ENCODE measurements around the gene TMSB4X. TPM values are rescaled to one million over a fixed set of nuclear protein-coding genes. Genes with fewer than 3 reads are reported as not detected.
"Not testable (repeated sequence)": the region's sequence is repeated elsewhere in the genome, so short reads cannot be mapped to it uniquely, and the experiment has no call there.

Gene TMSB4X
- total and polyA plus RNA-seq, 9 donors, result 1,993 to 5,006 (median 2,317) TPM

DNA sequence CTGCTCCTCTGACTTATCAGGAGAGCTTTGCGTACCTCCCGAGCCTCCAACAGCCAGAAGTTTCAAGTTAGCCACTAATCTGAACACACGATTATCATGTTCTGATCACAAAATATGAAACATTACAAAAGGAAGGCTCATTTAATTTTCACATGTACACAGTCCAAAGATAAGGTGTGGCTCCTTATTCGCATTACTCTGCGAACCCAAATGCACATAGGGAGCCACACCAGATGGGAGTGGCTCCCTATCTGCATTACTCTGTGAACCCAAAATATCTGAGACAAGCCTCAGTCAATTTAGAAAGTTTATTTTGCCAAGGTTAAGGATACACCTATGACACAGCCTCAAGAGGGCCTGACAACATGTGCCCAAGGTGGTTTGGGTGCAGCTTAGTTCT, 40.1 kb upstream of the TMSB4X start:
- whole genome bisulfite sequencing, 3 donors, result 82 to 89% (median 84%) methylated on average over 5 of the region's 5 CpGs
- H3K27ac ChIP-seq, result no peak overlapping the region
- no peak for DNase-seq
- H3K4me1 ChIP-seq (ENCODE audit: insufficient read depth), result no peaks in the 10 kb centered on the region
- no peaks in the 10 kb centered on the region for H3K36me3 ChIP-seq
- no peaks in the 10 kb centered on the region for H3K27me3 ChIP-seq
- H3K9me3 ChIP-seq, result no peaks in the 10 kb centered on the region
- no peak overlapping the region for H3K4me3 ChIP-seq
- intact Hi-C loops (cut with DNase I), result no loop called here
- TF ChIP-seq POLR2A (IDR thresholded peaks at IDR 0.05) (no peak), EP300 (IDR thresholded peaks at IDR 0.05) (no peak)
- TF ChIP-seq, protein P1, sequence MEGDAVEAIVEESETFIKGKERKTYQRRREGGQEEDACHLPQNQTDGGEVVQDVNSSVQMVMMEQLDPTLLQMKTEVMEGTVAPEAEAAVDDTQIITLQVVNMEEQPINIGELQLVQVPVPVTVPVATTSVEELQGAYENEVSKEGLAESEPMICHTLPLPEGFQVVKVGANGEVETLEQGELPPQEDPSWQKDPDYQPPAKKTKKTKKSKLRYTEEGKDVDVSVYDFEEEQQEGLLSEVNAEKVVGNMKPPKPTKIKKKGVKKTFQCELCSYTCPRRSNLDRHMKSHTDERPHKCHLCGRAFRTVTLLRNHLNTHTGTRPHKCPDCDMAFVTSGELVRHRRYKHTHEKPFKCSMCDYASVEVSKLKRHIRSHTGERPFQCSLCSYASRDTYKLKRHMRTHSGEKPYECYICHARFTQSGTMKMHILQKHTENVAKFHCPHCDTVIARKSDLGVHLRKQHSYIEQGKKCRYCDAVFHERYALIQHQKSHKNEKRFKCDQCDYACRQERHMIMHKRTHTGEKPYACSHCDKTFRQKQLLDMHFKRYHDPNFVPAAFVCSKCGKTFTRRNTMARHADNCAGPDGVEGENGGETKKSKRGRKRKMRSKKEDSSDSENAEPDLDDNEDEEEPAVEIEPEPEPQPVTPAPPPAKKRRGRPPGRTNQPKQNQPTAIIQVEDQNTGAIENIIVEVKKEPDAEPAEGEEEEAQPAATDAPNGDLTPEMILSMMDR (IDR thresholded peaks at IDR 0.05), result no peak

DNA sequence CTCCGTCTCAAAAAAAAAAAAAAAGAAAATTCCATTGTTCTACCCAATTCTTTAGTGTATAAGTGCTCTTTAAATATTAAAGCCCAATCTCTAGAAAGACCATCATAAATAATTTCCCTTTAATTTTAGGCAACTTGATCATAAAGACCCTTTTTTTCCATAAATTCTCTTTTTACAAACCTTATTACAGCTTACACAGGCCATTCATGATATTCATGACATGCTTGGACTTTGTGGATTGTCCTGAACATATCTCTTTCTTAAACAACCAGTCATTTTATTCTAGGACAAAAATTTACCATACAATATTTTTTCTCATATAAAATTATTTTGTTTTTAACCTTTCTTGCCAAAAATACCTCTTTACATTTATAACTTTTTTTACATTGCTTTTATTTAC, 38.0 kb upstream of the TMSB4X start:
- H3K27me3 ChIP-seq, result no peaks in the 10 kb centered on the region
- intact Hi-C loops (cut with DNase I), result no loop called here
- no peak overlapping the region for H3K27ac ChIP-seq
- 76 to 91% (median 87%) methylated on average over 1 of the region's 1 CpG for WGBS, 3 donors
- no peak for DNase-seq
- no peaks in the 10 kb centered on the region for H3K36me3 ChIP-seq
- no peaks in the 10 kb centered on the region for H3K9me3 ChIP-seq
- TF ChIP-seq EP300 (IDR thresholded peaks at IDR 0.05) (no peak), POLR2A (IDR thresholded peaks at IDR 0.05) (no peak)
- TF ChIP-seq, protein P1 (IDR thresholded peaks at IDR 0.05), result no peak
- H3K4me3 ChIP-seq, result no peak overlapping the region
- H3K4me1 ChIP-seq (ENCODE audit: insufficient read depth), result no peaks in the 10 kb centered on the region

DNA sequence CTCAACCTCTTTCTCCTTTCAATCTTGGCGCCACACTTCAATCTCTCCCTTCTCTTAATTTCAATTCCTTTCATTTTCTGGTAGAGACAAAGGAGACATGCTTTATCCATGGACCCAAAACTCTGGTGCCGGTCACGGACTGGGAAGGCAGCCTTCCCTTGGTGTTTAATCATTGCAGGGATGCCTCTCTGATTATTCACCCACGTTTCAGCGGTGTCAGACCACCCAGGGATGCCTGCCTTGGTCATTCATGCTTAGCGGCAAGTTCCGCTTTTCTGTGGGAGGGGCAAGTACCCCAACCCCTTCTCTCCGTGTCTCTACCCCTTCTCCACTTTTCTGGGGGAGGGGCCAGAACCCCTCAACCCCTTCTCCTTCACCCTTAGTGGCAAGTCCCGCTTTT, 34.4 kb upstream of the TMSB4X start:
- intact Hi-C loops (cut with DNase I); H3K4me3 ChIP-seq; H3K27me3 ChIP-seq; DNase-seq; H3K9me3 ChIP-seq; H3K36me3 ChIP-seq; H3K27ac ChIP-seq; H3K4me1 ChIP-seq (ENCODE audit: insufficient read depth): not testable (repeated sequence)
- WGBS, 3 donors, result 75 to 85% (median 84%) methylated on average over 9 of the region's 9 CpGs

DNA sequence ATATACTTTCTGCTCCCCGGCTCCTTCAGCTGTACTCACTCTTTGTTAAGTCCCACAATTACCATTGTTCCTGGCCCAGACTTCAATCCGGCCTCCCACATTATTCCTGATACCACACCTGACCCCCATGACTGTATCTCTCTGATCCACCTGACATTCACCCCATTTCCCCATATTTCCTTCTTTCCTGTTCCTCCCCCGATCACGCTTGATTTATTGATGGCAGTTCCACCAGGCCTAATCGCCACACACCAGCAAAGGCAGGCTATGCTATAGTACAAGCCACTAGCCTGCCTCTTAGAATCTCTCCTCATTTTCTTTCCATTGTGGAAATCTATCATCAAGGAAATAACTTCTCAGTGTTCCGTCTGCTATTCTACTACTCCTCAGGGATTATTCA, 31.3 kb upstream of the TMSB4X start:
- 71 to 93% (median 85%) methylated on average over 5 to 6 of the region's 6 CpGs for whole genome bisulfite sequencing, 3 donors
- intact Hi-C loops (cut with DNase I); DNase-seq: not testable (repeated sequence)

DNA sequence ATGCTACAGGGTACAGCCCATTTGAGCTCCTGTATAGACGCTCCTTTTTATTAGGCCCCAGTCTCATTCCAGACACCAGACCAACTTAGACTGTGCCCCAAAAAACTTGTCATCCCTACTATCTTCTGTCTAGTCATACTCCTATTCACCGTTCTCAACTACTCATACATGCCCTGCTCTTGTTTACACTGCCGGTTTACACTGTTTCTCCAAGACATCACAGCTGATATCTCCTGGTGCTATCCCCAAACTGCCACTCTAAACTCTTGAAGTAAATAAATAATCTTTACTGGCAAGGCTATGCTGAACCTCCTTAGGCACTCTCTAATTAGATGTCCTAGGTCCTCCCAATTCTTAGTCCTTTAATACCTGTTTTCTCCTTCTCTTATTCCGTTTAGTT, 30.5 kb upstream of the TMSB4X start:
- H3K4me3 ChIP-seq; intact Hi-C loops (cut with DNase I); H3K9me3 ChIP-seq; DNase-seq; H3K36me3 ChIP-seq; H3K27me3 ChIP-seq; H3K27ac ChIP-seq; H3K4me1 ChIP-seq (ENCODE audit: insufficient read depth): not testable (repeated sequence)
- WGBS, 3 donors, result 84 to 87% (median 86%) methylated on average over 3 to 4 of the region's 4 CpGs

More for the DNA sequence above, 31.3 kb upstream of the TMSB4X start:
- not testable (repeated sequence) for H3K36me3 ChIP-seq; H3K27ac ChIP-seq; H3K4me1 ChIP-seq (ENCODE audit: insufficient read depth); H3K27me3 ChIP-seq; H3K4me3 ChIP-seq; H3K9me3 ChIP-seq

DNA sequence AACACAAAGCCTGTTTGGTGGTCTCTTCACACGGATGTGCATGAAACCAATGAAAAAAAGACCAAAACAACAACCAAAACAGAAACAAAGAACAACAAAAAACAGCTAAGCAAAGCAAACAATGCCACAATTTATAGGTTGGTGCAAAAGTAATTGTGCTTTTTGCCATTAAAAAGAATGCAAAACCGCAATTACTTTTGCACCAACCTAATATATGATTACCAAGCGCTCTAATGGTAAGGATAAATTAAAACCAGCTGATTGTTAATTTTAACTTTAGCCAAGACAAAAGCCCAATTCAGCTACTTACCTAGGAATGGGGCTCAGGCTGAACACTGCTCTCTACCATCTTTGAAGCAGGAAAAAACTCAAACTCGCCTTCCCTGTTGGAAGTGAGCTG, 29.4 kb upstream of the TMSB4X start:
- Histone ChIP-seq H3K27ac (no peak overlapping the region), H3K27me3 (no peaks in the 10 kb centered on the region), H3K36me3 (no peaks in the 10 kb centered on the region), H3K4me1 (ENCODE audit: insufficient read depth) (peaks cover 7% of the 10 kb centered on the region), H3K4me3 (no peak overlapping the region), H3K9me3 (no peaks in the 10 kb centered on the region)
- intact Hi-C loops (cut with DNase I), result loop anchor here in 1 of 4 donors (5.0 kb wide), 1 partner anchor 542 kb away; no protein-coding TSS in a partner anchor
- 69 to 77% (median 73%) methylated on average over 4 of the region's 4 CpGs for WGBS, 3 donors
- no peak for DNase-seq
- TF ChIP-seq, protein P1 (IDR thresholded peaks at IDR 0.05), result no peak
- no peak for TF ChIP-seq POLR2A (IDR thresholded peaks at IDR 0.05)
- no peak for TF ChIP-seq EP300 (IDR thresholded peaks at IDR 0.05)

Data from ovary (tissue), 9 donors.